MCF 10A (cell line): ENCODE data around the gene SEPSECS. TPM values are rescaled to one million over a fixed set of nuclear protein-coding genes. Genes with fewer than 3 reads are reported as not detected.

Experiments used
- BruUV-seq: library from RNA; stranded (reverse); fragments of 400-500 nt; replicated peaks from 2 replicates; lab custom pipeline; 2021; lab: Mats Ljungman, UMichigan
- CTCF ChIA-PET: fragments of 300-600 bp; sonication (Branson Sonifier 250); formaldehyde crosslinking; extraction: SDS; loops from one replicate; lab custom pipeline; 2021; ENCODE audit warnings: antibody characterized with exemption, inconsistent platforms; lab: Yijun Ruan, JAX
- POLR2A ChIA-PET: fragments of 300-600, 350-650 bp; sonication (Branson Sonifier 250); formaldehyde crosslinking; extraction: SDS; loops from one replicate; lab custom pipeline; 2020; ENCODE audit warnings: antibody characterized with exemption, inconsistent platforms; lab: Yijun Ruan, JAX
- DNase-seq: peaks from one replicate; pipeline ENCODE4 v3.0.0-alpha.2; 2018; ENCODE audit not compliant: unreplicated experiment
- H3K27ac Mint-ChIP-seq: one replicate; pipeline ENCODE4 v1.8.0; 2022; ENCODE audit warnings: mild to moderate bottlenecking, low read depth, mixed read lengths; ENCODE audit not compliant: unreplicated experiment
- H3K27me3 Mint-ChIP-seq: one replicate; pipeline ENCODE4 v1.8.0; 2022; ENCODE audit warnings: mixed read lengths; ENCODE audit not compliant: insufficient read depth, unreplicated experiment
- H3K36me3 Mint-ChIP-seq: one replicate; pipeline ENCODE4 v1.8.0; 2022; ENCODE audit warnings: mild to moderate bottlenecking, moderate library complexity, mixed read lengths; ENCODE audit not compliant: insufficient read depth, unreplicated experiment
- H3K4me1 Mint-ChIP-seq: one replicate; pipeline ENCODE4 v1.8.0; 2022; ENCODE audit warnings: mixed read lengths; ENCODE audit not compliant: insufficient read depth, unreplicated experiment
- H3K4me3 Mint-ChIP-seq: one replicate; pipeline ENCODE4 v1.8.0; 2022; ENCODE audit warnings: mild to moderate bottlenecking, moderate library complexity, mixed read lengths; ENCODE audit not compliant: unreplicated experiment
- H3K9me3 Mint-ChIP-seq: one replicate; pipeline ENCODE4 v1.8.0; 2022; ENCODE audit warnings: mixed read lengths; ENCODE audit not compliant: unreplicated experiment
- CTCF ChIP-seq: fragments of 200-600 bp; IDR thresholded peaks from one replicate; pipeline ENCODE4 v1.8.0; 2022; ENCODE audit warnings: antibody characterized with exemption, mild to moderate bottlenecking; ENCODE audit not compliant: unreplicated experiment
- intact Hi-C: fragments of 100-400 bp; cut with micrococcal nuclease; formaldehyde crosslinking; loops from 2 replicates; pipeline ENCODE4 v1.14.1; 2022
- total RNA-seq: library from RNA; stranded (reverse); gene quantifications from 2 replicates; pipeline ENCODE4 v1.2.3, GENCODE V29; 2022

Gene SEPSECS
- total RNA-seq, 1 experiment from 2014 or later: 9.4 TPM

- Mint-ChIP-seq H3K4me1 (no peaks in the 10 kb centered on the region), H3K9me3 (no peaks in the 10 kb centered on the region), H3K27ac (no peak overlapping the region), H3K36me3 (no peaks in the 10 kb centered on the region), H3K27me3 (no peaks in the 10 kb centered on the region), H3K4me3 (no peak overlapping the region)
- no peak for DNase-seq
- intact Hi-C loops: no loop called here
- POLR2A ChIA-PET: interaction anchor here (1.2 kb wide), 1 partner anchor 14 kb away, joined by 3 read pairs; no protein-coding TSS in a partner anchor
- TF ChIP-seq CTCF: no peak
- no TSS peak for BruUV-seq
- CTCF ChIA-PET: interaction anchor here (0.8 kb wide), 1 partner anchor 1291 kb away, joined by 3 read pairs; no protein-coding TSS in a partner anchor
Measured at GRCh38 chr4:25198713-25199112, 38.5 kb upstream of the SEPSECS start.

GRCh38 chr4:25190407-25190806 lies 30.2 kb upstream of the SEPSECS start:
- no peak for DNase-seq
- TF ChIP-seq CTCF: no peak
- Mint-ChIP-seq H3K4me3 (no peak overlapping the region), H3K27me3 (no peaks in the 10 kb centered on the region), H3K27ac (no peak overlapping the region), H3K36me3 (no peaks in the 10 kb centered on the region), H3K4me1 (no peaks in the 10 kb centered on the region), H3K9me3 (no peaks in the 10 kb centered on the region)
- CTCF ChIA-PET: no interaction called here
- POLR2A ChIA-PET: interaction anchor here (0.6 kb wide), 2 partner anchors 21 to 129 kb away, joined by 4 read pairs; no protein-coding TSS in a partner anchor
- BruUV-seq: no TSS peak
- intact Hi-C loops: no loop called here

GRCh38 chr4:25184056-25184455 lies 23.8 kb upstream of the SEPSECS start:
- ChIA-PET CTCF (interaction anchor here (0.7 to 1.1 kb wide), 2 partner anchors 204 to 328 kb away, joined by 3 to 4 read pairs; no protein-coding TSS in a partner anchor), POLR2A (no interaction called here)
- no peak overlapping the region for H3K27ac Mint-ChIP-seq
- H3K4me1 Mint-ChIP-seq: no peaks in the 10 kb centered on the region
- intact Hi-C loops: no loop called here
- no TSS peak for BruUV-seq
- no peak for DNase-seq
- H3K9me3 Mint-ChIP-seq: no peaks in the 10 kb centered on the region
- TF ChIP-seq CTCF: no peak
- no peaks in the 10 kb centered on the region for H3K36me3 Mint-ChIP-seq
- H3K27me3 Mint-ChIP-seq: no peaks in the 10 kb centered on the region
- no peak overlapping the region for H3K4me3 Mint-ChIP-seq

GRCh38 chr4:25182937-25183336 lies 22.7 kb upstream of the SEPSECS start:
- intact Hi-C loops: no loop called here
- BruUV-seq: no TSS peak

More at GRCh38 chr4:25182937-25183336, 22.7 kb upstream of the SEPSECS start:
- no peak overlapping the region for H3K4me3 Mint-ChIP-seq
- no peaks in the 10 kb centered on the region for H3K36me3 Mint-ChIP-seq
- H3K27ac Mint-ChIP-seq: no peak overlapping the region
- no peaks in the 10 kb centered on the region for H3K27me3 Mint-ChIP-seq
- no peak for DNase-seq
- ChIA-PET POLR2A (no interaction called here), CTCF (no interaction called here)
- H3K4me1 Mint-ChIP-seq: no peaks in the 10 kb centered on the region
- no peaks in the 10 kb centered on the region for H3K9me3 Mint-ChIP-seq
- TF ChIP-seq CTCF: no peak
